Breast epithelium (tissue), 4 donors: ENCODE measurements around the gene CFAP53. TPM values are rescaled to one million over a fixed set of nuclear protein-coding genes. Genes with fewer than 3 reads are reported as not detected.

Experiments
- DNase-seq, 2 donors: peaks; one replicate each; pipeline ENCODE4 v3.0.0-alpha.2; 2019; ENCODE audit warnings: low spot score in 2 of 2
- H3K27ac ChIP-seq, 2 donors: fragments of 200-600 bp; sonication (generic) in 1 of 2; one replicate each; pipeline ENCODE4 v1.5.1; 2016 to 2019; ENCODE audit warnings: mild to moderate bottlenecking in 1 of 2
- H3K27me3 ChIP-seq, 2 donors: fragments of 200-600 bp; sonication (generic) in 1 of 2; one replicate each; pipeline versions ENCODE4 v1.5.1 to v1.6.0; 2017 to 2019; ENCODE audit warnings: control low read depth in 1 of 2, mild to moderate bottlenecking in 1 of 2
- H3K36me3 ChIP-seq: fragments of 200-600 bp; one replicate; pipeline ENCODE4 v1.5.1; 2019
- H3K4me1 ChIP-seq, 2 donors: fragments of 200-600 bp; sonication (generic); one replicate each; pipeline ENCODE4 v1.5.1; 2016 to 2019; ENCODE audit warnings: control low read depth in 1 of 2
- H3K4me3 ChIP-seq, 3 donors: fragments of 200-600 bp; sonication (generic); 1 replicate in 2 of 3; 2 replicates in 1 of 3; pipeline ENCODE4 v1.5.1; 2016 to 2019; ENCODE audit warnings: mild to moderate bottlenecking in 3 of 3, moderate library complexity in 2 of 3
- H3K9me3 ChIP-seq, 2 donors: fragments of 200-600 bp; sonication (generic) in 1 of 2; one replicate each; pipeline ENCODE4 v1.5.1; 2016 to 2019; ENCODE audit warnings: control low read depth in 1 of 2
- POLR2A ChIP-seq: fragments of 450-650 bp; IDR thresholded peaks from one replicate; pipeline ENCODE4 v1.6.1; 2016; ENCODE audit warnings: antibody characterized with exemption, mild to moderate bottlenecking, moderate library complexity
- POLR2AphosphoS5 ChIP-seq, 3 donors: sonication (generic); formaldehyde crosslinking; IDR thresholded peaks; one replicate each; pipeline ENCODE4 v1.6.1; 2017; ENCODE audit warnings: antibody characterized with exemption in 3 of 3
- intact Hi-C: fragments of 100-400 bp; cut with DNase I; formaldehyde crosslinking; loops from one replicate; pipeline ENCODE4 v1.15.1; 2023; ENCODE audit warnings: low total_unique reads
- total RNA-seq, 3 donors: library from RNA; depleted of rRNA; stranded (reverse); fragments of >200 nt; gene quantifications; one replicate each; pipeline ENCODE4 v1.1.0, GENCODE V29; 2016
- TF ChIP-seq, protein P1 (sequence below), 3 donors: fragments of 450-650 bp; IDR thresholded peaks; one replicate each; pipeline ENCODE4 v1.5.1; 2016 to 2017; ENCODE audit warnings: antibody characterized with exemption in 3 of 3, mild to moderate bottlenecking in 3 of 3, moderate library complexity in 3 of 3

CFAP53 gene
- total RNA-seq, 3 donors from 2014 or later = 0.80 to 3.4 (median 1.6) TPM

DNA sequence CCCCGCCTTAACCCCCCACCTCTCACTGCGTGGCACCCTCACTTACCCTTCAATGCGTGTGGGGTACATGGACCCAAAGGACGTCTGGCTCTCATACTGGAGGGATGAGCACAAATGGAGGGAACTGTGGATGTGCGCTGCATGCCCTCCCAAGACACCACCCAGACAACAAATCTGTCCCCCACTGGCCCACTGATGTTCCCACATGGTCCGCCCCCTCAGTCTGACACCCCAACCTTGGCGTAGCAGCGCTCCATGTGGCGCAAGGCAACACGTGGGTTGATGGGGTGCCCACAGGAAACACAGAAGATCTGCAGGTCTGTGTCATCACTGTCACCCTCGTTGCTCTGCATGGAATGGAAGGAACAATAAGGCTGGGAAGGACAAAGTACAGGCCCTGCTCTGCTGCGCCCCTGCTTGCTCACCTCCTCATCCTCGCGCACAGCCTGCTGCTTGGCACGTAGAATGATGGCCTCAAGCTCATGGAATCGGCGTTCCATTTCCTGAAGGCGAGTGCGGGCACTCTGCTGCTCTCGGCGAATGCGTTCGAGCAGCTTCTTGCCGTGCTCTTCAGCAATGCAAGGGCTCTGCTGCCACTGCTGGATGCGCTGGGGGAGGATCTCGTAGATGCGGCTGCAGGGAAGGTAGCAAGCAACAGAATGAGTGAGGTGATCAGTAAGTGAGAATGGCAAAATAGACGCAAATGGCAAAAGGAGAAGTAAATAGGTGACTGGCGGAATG is 17.3 kb upstream of the CFAP53 start:
- TF ChIP-seq POLR2A (no peak), POLR2AphosphoS5 (IDR thresholded peaks at IDR 0.05) (no peak)
- TF ChIP-seq, protein P1, sequence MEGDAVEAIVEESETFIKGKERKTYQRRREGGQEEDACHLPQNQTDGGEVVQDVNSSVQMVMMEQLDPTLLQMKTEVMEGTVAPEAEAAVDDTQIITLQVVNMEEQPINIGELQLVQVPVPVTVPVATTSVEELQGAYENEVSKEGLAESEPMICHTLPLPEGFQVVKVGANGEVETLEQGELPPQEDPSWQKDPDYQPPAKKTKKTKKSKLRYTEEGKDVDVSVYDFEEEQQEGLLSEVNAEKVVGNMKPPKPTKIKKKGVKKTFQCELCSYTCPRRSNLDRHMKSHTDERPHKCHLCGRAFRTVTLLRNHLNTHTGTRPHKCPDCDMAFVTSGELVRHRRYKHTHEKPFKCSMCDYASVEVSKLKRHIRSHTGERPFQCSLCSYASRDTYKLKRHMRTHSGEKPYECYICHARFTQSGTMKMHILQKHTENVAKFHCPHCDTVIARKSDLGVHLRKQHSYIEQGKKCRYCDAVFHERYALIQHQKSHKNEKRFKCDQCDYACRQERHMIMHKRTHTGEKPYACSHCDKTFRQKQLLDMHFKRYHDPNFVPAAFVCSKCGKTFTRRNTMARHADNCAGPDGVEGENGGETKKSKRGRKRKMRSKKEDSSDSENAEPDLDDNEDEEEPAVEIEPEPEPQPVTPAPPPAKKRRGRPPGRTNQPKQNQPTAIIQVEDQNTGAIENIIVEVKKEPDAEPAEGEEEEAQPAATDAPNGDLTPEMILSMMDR (IDR thresholded peaks at IDR 0.05) = no peak
- Histone ChIP-seq H3K27me3 (no peaks in the 10 kb centered on the region), H3K4me3 (no peak overlapping the region), H3K36me3 (peaks cover 5% of the 10 kb centered on the region), H3K4me1 (peaks cover 0 to 5% of the 10 kb centered on the region in 2 donors), H3K27ac (no peak overlapping the region), H3K9me3 (no peaks in the 10 kb centered on the region)
- intact Hi-C loops = no loop called here
- no peak for DNase-seq

- H3K9me3 ChIP-seq = no peaks in the 10 kb centered on the region
- DNase-seq = no peak
- no peaks in the 10 kb centered on the region for H3K27me3 ChIP-seq
- intact Hi-C loops = no loop called here
- TF ChIP-seq, protein P1 (IDR thresholded peaks at IDR 0.05) = no peak
- no peak for TF ChIP-seq POLR2A
- TF ChIP-seq POLR2AphosphoS5 (IDR thresholded peaks at IDR 0.05) = no peak
- H3K4me3 ChIP-seq = peak overlapping the region in 1 of 3 donors; percentile 91
- peaks cover 5% of the 10 kb centered on the region for H3K36me3 ChIP-seq
- H3K27ac ChIP-seq = no peak overlapping the region
- H3K4me1 ChIP-seq = peaks cover 0 to 5% of the 10 kb centered on the region in 2 donors
These were observed 16.4 kb upstream of the CFAP53 start for GRCh38 chr18:50282521-50283335.

DNA sequence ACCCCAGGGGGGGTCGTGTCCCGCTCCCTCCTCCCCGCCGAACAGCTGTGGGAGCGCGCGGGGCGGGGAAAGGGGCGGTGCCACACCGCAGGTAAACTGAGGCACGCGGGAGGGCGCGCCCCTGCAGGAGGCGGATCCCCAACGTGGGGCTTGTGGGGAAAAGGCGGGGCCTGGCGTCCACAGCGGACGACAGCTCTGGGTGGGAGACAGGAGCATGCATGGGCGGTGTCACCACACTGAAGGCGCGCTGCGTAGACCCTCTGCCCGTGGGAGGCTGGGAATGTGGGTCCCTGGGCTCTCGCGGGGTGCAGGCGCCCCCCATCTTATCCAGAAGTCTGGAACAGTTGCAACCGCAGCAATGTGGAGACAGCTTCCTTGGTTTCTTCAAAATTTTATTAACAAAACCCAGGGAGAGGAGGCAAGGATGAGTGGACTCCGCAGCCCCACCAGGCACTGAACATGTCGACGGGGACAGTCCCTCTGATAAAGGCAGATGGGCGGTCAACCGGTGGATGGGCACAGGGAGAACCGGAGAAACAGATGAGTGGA is 15.8 kb upstream of the CFAP53 start:
- Histone ChIP-seq H3K27me3 (no peaks in the 10 kb centered on the region), H3K9me3 (no peaks in the 10 kb centered on the region), H3K4me3 (peak overlapping the region; percentile 72 to 95 (median 91)), H3K27ac (peak overlapping the region; percentile 94), H3K36me3 (peaks cover 5% of the 10 kb centered on the region), H3K4me1 (peaks cover 0 to 5% of the 10 kb centered on the region in 2 donors)
- TF ChIP-seq POLR2AphosphoS5 (IDR thresholded peaks at IDR 0.05) (no peak), POLR2A (no peak)
- TF ChIP-seq, protein P1 (IDR thresholded peaks at IDR 0.05) = no peak
- intact Hi-C loops = no loop called here
- DNase-seq = peak in 1 of 2 donors; percentile 30

DNA sequence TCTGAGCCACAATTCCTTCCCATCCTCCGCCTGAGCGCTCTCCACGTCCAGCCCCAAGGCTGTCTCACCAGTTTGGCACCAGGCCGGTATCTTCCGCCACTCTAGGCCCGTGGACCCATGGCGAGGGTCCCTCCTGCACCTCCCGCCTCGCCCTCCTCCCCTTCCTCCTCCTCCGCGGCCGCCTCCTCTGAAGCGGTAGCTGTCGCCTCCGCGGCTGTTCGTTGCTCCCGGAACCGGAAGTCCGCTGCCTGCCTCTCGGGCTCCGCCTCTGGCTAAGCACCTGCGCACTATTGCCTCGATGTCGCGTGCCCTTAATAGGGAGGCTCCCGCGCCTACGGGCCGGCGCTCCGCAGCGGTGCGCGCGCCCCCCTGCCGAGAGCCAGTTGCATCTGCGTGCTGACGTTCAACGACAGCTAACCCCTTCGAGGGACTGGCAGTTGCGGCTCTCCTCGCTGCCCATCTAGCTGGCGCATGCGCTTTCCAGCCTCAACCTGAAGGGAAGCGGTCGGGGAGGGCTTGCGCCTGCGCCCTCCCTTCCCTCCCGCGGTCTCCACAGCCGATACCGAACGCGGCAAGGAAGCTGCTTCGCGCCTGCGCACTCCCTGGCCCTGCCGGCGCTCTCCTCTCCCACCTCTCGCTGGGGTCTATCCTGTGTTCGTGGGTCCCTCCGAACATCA is 15.1 kb upstream of the CFAP53 start, which contains the start of gene MBD1:
TSS of gene MBD1 (minus strand) at position 229 of the 677 bp plus-strand sequence. CDS start 1,531 bp downstream, outside the sequence.
- Histone ChIP-seq H3K36me3 (peaks cover 5% of the 10 kb centered on the region), H3K4me3 (peak within 1 kb of the TSS; percentile 72 to 95 (median 91))

More for the DNA sequence above, 15.1 kb upstream of the CFAP53 start, which contains the start of gene MBD1:
- intact Hi-C loops = no loop called here
- Histone ChIP-seq H3K4me1 (peaks cover 0 to 5% of the 10 kb centered on the region in 2 donors), H3K27ac (peak within 1 kb of the TSS; percentile 94), H3K9me3 (no peaks in the 10 kb centered on the region), H3K27me3 (no peaks in the 10 kb centered on the region)
- DNase-seq = peak; percentile 94 to 96
- TF ChIP-seq, protein P1 (IDR thresholded peaks at IDR 0.05) = peak in 1 of 3 donors; percentile 31
- TF ChIP-seq POLR2A (peak; percentile 81), POLR2AphosphoS5 (IDR thresholded peaks at IDR 0.05) (peak; percentile 90 to 97 (median 93))
